HepG2 (cell line): Measurements from ENCODE around the gene RUNX2. TPM values are rescaled to one million over a fixed set of nuclear protein-coding genes. Genes with fewer than 3 reads are reported as not detected.

Experiments used
- ATAC-seq: fragments of 200-7000 bp; cut with Tn5 transposase; 3 replicates; pipeline ENCODE4 v1.9.1; 2020; ENCODE audit warnings: mild to moderate bottlenecking, moderate library complexity
- BruUV-seq: library from RNA; stranded (reverse); fragments of 400-500 nt; replicated peaks from 2 replicates; lab custom pipeline; 2021; lab: Mats Ljungman, UMichigan
- CTCF ChIA-PET: fragments of 300-600 bp; formaldehyde crosslinking; extraction: SDS; loops from one replicate; lab custom pipeline; 2021; ENCODE audit warnings: low total read pairs, inconsistent platforms, low intra/inter-chr PET ratio; lab: Yijun Ruan, JAX
- POLR2A ChIA-PET: fragments of 350-600 bp; sonication (Branson Sonifier 250); formaldehyde crosslinking; loops from one replicate; lab custom pipeline; 2020; ENCODE audit warnings: antibody characterized with exemption, inconsistent platforms; lab: Yijun Ruan, JAX
- DNase-seq: peaks from one replicate; pipeline ENCODE4 v3.0.0-alpha.2; 2015; ENCODE audit warnings: low spot score
- FAIRE-seq: peaks from 3 replicates; lab custom pipeline; 2011; peaks lifted over from hg19 to GRCh38; lab: Jason Lieb, UNC
- H2AFZ ChIP-seq: one replicate; pipeline ENCODE4 v1.6.1; 2011; ENCODE audit warnings: low read length, inconsistent platforms
- H3K27ac ChIP-seq: fragments of 300-600 bp; 3 replicates; pipeline ENCODE4 v1.8.0; 2011; ENCODE audit warnings: mixed run types, mild to moderate bottlenecking, mixed read lengths, low read length, inconsistent platforms; ENCODE audit not compliant: insufficient read depth; ENCODE audit errors: extremely low read length
- H3K27me3 ChIP-seq, 2 experiments: fragments of 200-600 bp in 1 of 2; 2 replicates in 1 of 2; 3 replicates in 1 of 2; pipeline versions ENCODE4 v1.6.0 to v1.8.0; 2011; ENCODE audit warnings: low read length in 2 of 2, mild to moderate bottlenecking in 2 of 2, moderate library complexity in 2 of 2, inconsistent platforms in 1 of 2; ENCODE audit not compliant: insufficient read depth in 2 of 2, control insufficient read depth in 1 of 2
- H3K36me3 ChIP-seq, 2 experiments: fragments of 200-600 bp in 1 of 2; replicated peaks in 1 of 2; 2 replicates in 1 of 2; 3 replicates in 1 of 2; pipeline versions ENCODE4 v1.5.1 to v1.8.0; 2011; ENCODE audit warnings: low read length in 2 of 2, inconsistent platforms in 1 of 2; ENCODE audit not compliant: insufficient read depth in 2 of 2, control insufficient read depth in 1 of 2
- H3K4me1 ChIP-seq: 2 replicates; pipeline ENCODE4 v1.5.1; 2012; ENCODE audit warnings: low read length, inconsistent platforms; ENCODE audit not compliant: insufficient read depth
- H3K4me2 ChIP-seq: 2 replicates; pipeline ENCODE4 v1.6.0; 2011; ENCODE audit warnings: low read depth, low read length, inconsistent platforms
- H3K4me3 ChIP-seq, 3 experiments: fragments of 200-600 bp in 1 of 3; sonication (generic), shearing (Covaris generic) in 1 of 3; replicated peaks in 1 of 3; 2 replicates each; pipeline ENCODE4 v1.5.1; 2011 to 2016; ENCODE audit warnings: low read length in 3 of 3, inconsistent platforms in 2 of 3, low read depth in 2 of 3, mild to moderate bottlenecking in 2 of 3, control low read depth in 1 of 3, mixed read lengths in 1 of 3; ENCODE audit not compliant: insufficient read depth in 1 of 3
- H3K79me2 ChIP-seq: one replicate; pipeline ENCODE4 v1.6.1; 2011; ENCODE audit warnings: low read length, inconsistent platforms; ENCODE audit not compliant: insufficient read depth
- H3K9ac ChIP-seq: 2 replicates; pipeline ENCODE4 v1.6.0; 2011; ENCODE audit warnings: mild to moderate bottlenecking, low read depth, low read length, inconsistent platforms; ENCODE audit not compliant: insufficient read depth
- H3K9me3 ChIP-seq: 2 replicates; pipeline ENCODE4 v1.5.1; 2012; ENCODE audit warnings: mild to moderate bottlenecking, low read length
- H4K20me1 ChIP-seq: 2 replicates; pipeline ENCODE4 v1.6.0; 2011; ENCODE audit warnings: inconsistent platforms, mild to moderate bottlenecking, low read length, moderate library complexity; ENCODE audit not compliant: insufficient read depth
- IRF2 ChIP-seq: IDR thresholded peaks from 2 replicates; pipeline ENCODE4 v1.6.1; 2018; ENCODE audit warnings: missing genetic modification reagents, missing compliant biosample characterization
- TP53 ChIP-seq: sonication (generic); formaldehyde crosslinking; conservative IDR thresholded peaks from 2 replicates; pipeline ENCODE4 v1.4.0; 2020; ENCODE audit warnings: missing genetic modification reagents
- ZBTB39 ChIP-seq: sonication (generic); formaldehyde crosslinking; IDR thresholded peaks from 2 replicates; pipeline ENCODE4 v1.5.0; 2020; ENCODE audit warnings: missing genetic modification reagents
- ZFP91 ChIP-seq: sonication (generic); formaldehyde crosslinking; IDR thresholded peaks from 2 replicates; pipeline ENCODE4 v1.9.0; 2022; ENCODE audit warnings: missing genetic modification reagents, mild to moderate bottlenecking, borderline replicate concordance
- ZNF10 ChIP-seq: sonication (generic); formaldehyde crosslinking; IDR thresholded peaks from 2 replicates; pipeline ENCODE4 v1.4.0; 2020; ENCODE audit warnings: mild to moderate bottlenecking, low read depth, missing genetic modification reagents, borderline replicate concordance
- ZNF543 ChIP-seq: sonication (generic); formaldehyde crosslinking; IDR thresholded peaks from 2 replicates; pipeline ENCODE4 v1.4.0; 2020; ENCODE audit warnings: mild to moderate bottlenecking, missing genetic modification reagents
- ZNF670 ChIP-seq: sonication (generic); formaldehyde crosslinking; IDR thresholded peaks from 2 replicates; pipeline ENCODE4 v1.8.0; 2022; ENCODE audit warnings: mild to moderate bottlenecking, missing genetic modification reagents, borderline replicate concordance
- ZNF7 ChIP-seq: IDR thresholded peaks from 2 replicates; pipeline ENCODE4 v1.6.1; 2016; ENCODE audit warnings: missing biosample characterization, missing genetic modification reagents
- in situ Hi-C: cut with HindIII; loops from 2 replicates; pipeline ENCODE4 v1.10.0; 2017; ENCODE audit warnings: low pct_unique_long_range_greater_than_20kb; ENCODE audit not compliant: extremely low pct_ligation_motif_present
- intact Hi-C: fragments of 100-400 bp; cut with micrococcal nuclease; formaldehyde crosslinking; loops from one replicate; pipeline ENCODE4 v1.10.0; 2022; ENCODE audit not compliant: unreplicated experiment
- polyA plus RNA-seq, 8 experiments: library from polyadenylated mRNA; depleted of rRNA in 3 of 8; stranded (reverse) in 7 of 8; unstranded in 1 of 8; fragments of >200 nt; fragmentation: Illumina TruSeq in 4 of 8; extraction: Trizol in 4 of 8; gene quantifications; 2 replicates each; pipeline versions ENCODE4 v1.2.1 to v1.2.3, GENCODE V29; 2011 to 2016; ENCODE audit warnings: low read depth in 4 of 8, missing spikeins in 1 of 8, mixed read lengths in 1 of 8; ENCODE audit not compliant: insufficient read depth in 1 of 8
- total RNA-seq, 5 experiments: library from RNA; depleted of rRNA; stranded (reverse); fragments of >200 nt; fragmentation: Illumina TruSeq; extraction: Trizol; gene quantifications; 2 replicates each; pipeline ENCODE4 v1.2.3, GENCODE V29; 2016; ENCODE audit warnings: low read depth in 1 of 5
- TF ChIP-seq, protein P1 (sequence below): sonication (generic); formaldehyde crosslinking; IDR thresholded peaks from 2 replicates; pipeline ENCODE4 v1.5.0; 2020; ENCODE audit warnings: mild to moderate bottlenecking, low read depth, missing genetic modification reagents, borderline replicate concordance

Gene RUNX2
- total and polyA plus RNA-seq, 2 of the 13 experiments (the other 11 are each of a cell fraction or from before 2014, with no cell fraction given): not detected

DNA sequence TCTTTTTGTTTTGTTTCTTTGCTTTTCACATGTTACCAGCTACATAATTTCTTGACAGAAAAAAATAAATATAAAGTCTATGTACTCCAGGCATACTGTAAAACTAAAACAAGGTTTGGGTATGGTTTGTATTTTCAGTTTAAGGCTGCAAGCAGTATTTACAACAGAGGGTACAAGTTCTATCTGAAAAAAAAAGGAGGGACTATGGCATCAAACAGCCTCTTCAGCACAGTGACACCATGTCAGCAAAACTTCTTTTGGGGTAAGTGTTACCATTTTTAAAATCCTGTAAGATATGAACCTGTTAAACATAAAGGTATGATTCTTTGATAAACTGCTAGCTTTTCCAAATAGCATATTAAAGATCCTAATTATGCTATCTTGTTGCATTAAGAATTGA lies 393 bp downstream of the RUNX2 start:
- no peaks in the 10 kb centered on the region for H3K27me3 ChIP-seq
- H3K4me2 ChIP-seq: peak overlapping the region; percentile 26; the same call in 1 of the 2 replicates
- H2AFZ ChIP-seq: no peak overlapping the region
- H3K4me1 ChIP-seq: peaks cover 11% of the 10 kb centered on the region
- in situ Hi-C loops: no loop called here
- no peaks in the 10 kb centered on the region for H3K79me2 ChIP-seq
- no peaks in the 10 kb centered on the region for H3K36me3 ChIP-seq
- TF ChIP-seq ZFP91 (CRISPR knock-in tag): no peak
- TF ChIP-seq, protein P1, sequence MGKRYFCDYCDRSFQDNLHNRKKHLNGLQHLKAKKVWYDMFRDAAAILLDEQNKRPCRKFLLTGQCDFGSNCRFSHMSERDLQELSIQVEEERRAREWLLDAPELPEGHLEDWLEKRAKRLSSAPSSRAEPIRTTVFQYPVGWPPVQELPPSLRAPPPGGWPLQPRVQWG (CRISPR knock-in tag): no peak
- TF ChIP-seq TP53 (CRISPR knock-in tag): no peak
- 0 out of 2 replicates have a peak, but pooled peaks have one; percentile 30 for TF ChIP-seq ZNF670 (CRISPR knock-in tag)
- TF ChIP-seq ZNF7 (CRISPR knock-in tag): no peak
- no peak for TF ChIP-seq IRF2
- no peak for TF ChIP-seq ZNF543 (CRISPR knock-in tag)
- no peak for TF ChIP-seq ZBTB39 (CRISPR knock-in tag)
- TF ChIP-seq ZNF10: no peak
- FAIRE-seq (no peak), DNase-seq (no peak), ATAC-seq (no peak)
- H4K20me1 ChIP-seq: no peaks in the 10 kb centered on the region
- no peaks in the 10 kb centered on the region for H3K9me3 ChIP-seq
- ChIA-PET POLR2A (no interaction called here), CTCF (no interaction called here)
- BruUV-seq: no TSS peak
- intact Hi-C loops: no loop called here
- no peak overlapping the region for H3K27ac ChIP-seq
- H3K9ac ChIP-seq: no peak overlapping the region
- H3K4me3 ChIP-seq: no peak overlapping the region
